GM11168 (cell line): ENCODE measurements around the gene ENPEP.
"Not testable (repeated sequence)": the region's sequence is repeated elsewhere in the genome, so short reads cannot be mapped to it uniquely, and the experiment has no call there.

ENCODE experiments used
- in situ Hi-C: fragments of 300-500 bp; cut with MboI; formaldehyde crosslinking; loops from one replicate; pipeline ENCODE4 v1.12.0; 2022; ENCODE audit warnings: low sequenced_read_pairs; ENCODE audit not compliant: unreplicated experiment

The ENPEP gene

DNA sequence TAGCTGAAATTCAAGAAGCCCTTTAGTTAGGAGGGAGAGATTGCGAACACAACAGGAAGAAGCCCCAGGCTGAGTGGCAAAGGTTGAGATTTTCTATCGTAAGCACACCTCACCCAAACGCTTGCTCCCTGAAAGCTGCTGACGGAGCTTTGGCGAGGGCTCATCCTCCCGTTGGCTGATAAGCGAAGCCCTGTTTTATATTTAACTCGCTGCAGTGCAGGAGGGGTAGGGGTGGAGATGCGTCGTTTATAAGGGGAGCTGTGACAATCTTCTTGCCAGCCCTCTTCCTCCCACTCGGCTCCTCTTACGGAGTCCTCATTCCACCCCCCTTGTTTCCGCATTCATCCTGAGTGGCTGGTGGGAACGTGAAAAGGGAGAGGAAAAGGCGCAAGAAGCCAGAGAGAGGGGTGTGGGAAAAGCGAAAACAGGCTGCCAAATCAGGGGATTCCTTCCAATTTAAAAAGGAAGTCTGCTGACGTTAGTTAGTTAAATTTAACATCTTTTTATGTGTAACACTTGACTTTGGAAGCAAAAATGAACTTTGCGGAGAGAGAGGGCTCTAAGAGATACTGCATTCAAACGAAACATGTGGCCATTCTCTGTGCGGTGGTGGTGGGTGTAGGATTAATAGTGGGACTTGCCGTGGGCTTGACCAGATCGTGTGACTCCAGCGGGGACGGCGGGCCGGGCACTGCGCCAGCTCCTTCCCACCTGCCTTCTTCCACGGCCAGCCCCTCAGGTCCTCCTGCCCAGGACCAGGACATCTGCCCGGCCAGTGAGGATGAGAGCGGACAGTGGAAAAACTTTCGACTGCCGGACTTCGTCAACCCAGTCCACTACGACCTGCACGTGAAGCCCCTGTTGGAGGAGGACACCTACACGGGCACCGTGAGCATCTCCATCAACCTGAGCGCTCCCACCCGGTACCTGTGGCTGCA, at the start of gene ENPEP:
ENPEP (plus strand) TSS at position 275 of the 938 bp plus-strand sequence; CDS start at position 535, 260 bp downstream.
- in situ Hi-C loops: no loop called here

DNA sequence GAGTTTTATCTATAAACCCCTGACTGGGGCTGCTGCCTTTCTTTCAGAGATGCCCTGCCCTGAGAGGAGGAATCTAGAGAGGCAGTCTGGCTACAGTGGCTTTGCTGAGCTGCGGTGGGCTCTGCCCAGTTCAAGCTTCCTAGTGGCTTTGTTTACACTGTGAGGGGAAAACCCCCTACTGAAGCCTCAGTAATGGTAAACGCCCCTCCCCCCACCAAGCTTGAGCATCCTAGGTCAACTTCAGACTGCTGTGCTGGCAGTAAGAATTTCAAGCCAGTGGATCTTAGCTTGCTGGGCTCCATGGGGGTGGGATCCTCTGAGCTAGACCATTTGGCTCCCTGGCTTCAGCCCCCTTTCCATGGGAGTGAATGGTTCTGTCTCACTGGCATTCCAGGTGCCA, 44.1 kb upstream of the ENPEP start:
- in situ Hi-C loops: not testable (repeated sequence)

GRCh38 chr4:110437292-110437691, 38.7 kb upstream of the ENPEP start:
- in situ Hi-C loops: not testable (repeated sequence)

DNA sequence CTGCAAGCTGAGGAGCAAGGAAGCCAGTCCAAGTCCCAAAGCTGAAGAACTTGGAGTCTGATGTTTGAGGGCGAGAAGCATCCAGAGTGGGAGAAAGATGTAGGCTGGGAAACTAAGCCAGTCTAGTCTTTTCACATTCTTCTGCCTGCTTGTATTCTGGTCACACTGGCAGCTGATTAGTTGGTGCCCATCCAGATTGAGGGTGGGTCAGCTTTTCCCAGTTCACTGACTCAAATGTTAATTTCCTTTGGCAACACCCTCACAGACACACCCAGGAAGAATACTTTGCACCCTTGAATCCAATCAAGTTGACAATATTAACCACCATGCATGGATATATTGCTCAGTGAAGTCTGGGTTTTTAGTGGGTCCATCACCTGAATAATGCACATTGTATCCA, 36.7 kb upstream of the ENPEP start:
- in situ Hi-C loops: not testable (repeated sequence)

DNA sequence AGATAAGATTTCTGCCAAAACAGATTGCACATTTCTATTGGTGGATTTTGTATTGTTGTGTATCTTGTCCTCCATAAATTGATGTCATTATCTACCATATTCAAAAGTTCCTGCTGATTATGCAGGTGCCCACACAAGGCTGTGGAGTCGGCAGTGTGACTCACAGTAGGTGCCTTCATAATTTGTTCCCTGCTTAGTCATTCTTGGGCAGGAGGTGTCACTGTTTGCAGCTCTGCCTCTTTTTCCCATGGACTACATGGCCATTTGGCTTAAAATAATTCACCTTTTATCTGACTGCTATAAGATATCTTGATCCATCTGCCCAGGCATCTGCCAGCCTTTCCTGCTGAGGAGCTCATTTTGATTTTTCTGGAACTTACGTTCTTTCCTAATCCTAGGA, 33.6 kb upstream of the ENPEP start:
- in situ Hi-C loops: no loop called here

DNA sequence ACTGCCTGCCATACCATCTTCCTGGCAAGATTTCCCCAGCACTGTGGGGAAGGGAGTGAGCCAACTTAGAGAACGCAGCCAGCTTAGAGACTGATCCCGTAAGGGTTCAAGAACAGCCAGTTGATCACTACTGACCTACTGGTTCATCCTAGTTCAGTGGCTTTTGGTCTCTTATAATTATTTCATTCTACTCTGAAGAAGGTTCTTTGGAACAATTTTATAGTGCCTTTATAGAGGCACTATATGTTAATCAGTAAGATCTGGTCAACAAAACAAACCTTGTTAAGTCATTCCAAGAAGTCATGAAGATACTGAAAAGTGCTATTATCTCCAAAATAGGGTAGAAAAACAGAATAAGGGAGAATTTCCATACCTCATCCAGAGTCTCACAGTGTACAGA, 33.2 kb upstream of the ENPEP start:
- in situ Hi-C loops: no loop called here

- in situ Hi-C loops: no loop called here
Measured at GRCh38 chr4:110449947-110450346, 26.0 kb upstream of the ENPEP start.

DNA sequence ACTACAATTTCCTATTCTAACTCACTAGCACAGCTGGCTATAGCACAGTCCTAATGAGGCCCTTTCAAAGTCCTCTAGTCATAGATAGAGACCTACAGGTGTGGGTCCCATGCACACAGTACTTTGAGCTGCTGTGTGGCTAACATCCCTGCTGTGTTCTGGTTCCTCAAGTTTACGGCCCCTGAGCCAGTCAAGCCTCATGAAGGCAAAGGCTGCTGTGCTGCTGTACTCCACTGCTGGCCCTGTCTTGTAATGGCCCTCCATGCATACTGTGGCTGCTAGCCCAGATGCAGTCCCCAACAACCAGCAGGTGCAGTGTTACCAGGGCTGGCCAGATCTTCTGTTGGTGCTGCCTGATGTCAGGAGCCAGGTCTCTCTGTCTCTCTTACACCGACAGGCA, 23.4 kb upstream of the ENPEP start:
- in situ Hi-C loops: no loop called here

GRCh38 chr4:110454441-110454840, 21.5 kb upstream of the ENPEP start:
- in situ Hi-C loops: no loop called here

DNA sequence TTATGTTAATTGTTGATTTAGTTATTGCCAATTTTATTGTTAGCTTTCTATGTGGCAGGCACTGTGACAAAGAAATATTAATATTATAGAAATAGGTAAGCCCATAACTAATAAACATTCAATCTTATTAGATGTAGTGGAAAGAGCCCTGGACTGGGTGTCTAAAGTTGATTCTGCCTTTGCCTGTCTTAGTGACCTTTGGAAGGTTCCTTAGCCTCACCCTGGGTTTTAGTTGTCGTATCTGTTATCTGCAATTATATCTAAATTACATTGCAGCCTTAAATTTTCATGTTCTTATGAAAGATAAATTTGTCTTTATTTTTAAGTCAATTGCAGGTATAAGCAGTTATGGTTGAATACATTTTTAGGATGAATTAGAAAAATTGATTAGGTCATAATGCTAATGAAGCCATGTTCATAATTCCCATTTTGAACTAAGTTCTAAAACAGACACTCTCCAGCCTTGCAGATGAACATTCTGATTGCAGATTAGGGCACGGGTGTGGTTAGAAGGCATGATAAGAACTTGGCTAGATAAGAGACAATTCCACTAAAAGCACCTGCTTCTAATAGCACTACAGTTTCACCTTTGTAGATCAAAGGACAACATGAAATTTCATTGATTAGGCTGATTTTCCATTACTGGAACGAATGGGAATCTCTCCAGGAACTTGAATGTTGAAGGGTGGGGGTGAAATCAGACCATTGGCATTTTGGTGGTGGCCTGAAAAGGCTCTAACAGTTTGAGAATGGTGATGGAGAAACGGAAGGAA, 17.3 kb upstream of the ENPEP start:
- in situ Hi-C loops: no loop called here

GRCh38 chr4:110460074-110460746, 15.7 kb upstream of the ENPEP start:
- in situ Hi-C loops: no loop called here

DNA sequence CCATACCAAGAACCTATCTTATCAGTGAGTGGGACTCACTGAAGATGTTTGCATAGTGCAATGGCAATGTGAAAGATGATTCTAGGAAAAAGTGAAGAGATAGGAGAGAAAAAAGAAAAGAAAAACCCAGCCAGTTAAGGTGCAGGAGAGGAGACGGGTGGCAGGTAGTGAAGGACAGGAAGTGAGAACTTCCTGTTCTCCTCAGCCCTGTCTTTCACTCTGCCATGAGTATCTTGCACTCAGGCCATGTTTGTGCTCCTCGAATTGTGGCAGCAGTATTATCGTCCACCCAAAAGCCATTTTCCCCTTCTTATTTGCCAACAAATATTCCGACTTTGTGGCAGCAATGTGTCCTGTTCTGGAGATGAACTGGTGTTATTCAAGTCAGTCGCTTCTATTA, 8.6 kb upstream of the ENPEP start:
- in situ Hi-C loops: no loop called here

DNA sequence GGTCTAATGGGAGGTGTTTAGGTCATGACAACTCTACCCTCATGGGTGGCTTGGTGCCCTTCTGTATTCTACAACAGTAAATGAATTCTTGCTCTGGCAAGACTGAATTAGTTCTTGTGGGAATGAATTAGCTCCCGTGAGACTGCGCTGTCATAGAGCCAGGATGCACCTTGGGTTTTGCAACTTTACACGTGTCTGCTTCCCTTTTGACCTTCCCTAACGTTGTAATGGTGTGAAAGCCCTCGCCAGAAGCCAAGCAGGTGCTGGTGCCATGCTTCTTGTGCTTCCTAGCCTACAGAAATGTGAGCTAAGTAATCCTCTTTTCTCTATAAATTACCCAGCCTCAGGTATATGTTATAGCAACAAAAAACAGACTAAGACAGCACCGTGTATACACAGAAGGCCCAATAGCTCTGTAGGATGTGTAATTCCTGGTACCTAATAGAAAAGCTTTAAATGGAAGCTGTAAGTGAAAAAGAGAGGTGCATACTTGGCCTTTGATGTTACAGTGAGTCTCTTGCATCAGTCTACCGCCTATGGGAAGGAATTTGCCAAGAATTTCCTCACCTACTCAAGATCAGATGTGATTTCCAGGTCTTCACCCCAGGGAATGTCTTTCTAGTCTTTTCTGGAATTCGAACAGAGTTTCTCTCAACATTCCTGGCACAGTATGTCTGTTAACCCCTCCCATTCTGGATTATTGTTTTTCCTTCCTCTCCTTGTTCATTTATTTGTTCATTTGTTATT, 3.2 kb upstream of the ENPEP start:
- in situ Hi-C loops: no loop called here

DNA sequence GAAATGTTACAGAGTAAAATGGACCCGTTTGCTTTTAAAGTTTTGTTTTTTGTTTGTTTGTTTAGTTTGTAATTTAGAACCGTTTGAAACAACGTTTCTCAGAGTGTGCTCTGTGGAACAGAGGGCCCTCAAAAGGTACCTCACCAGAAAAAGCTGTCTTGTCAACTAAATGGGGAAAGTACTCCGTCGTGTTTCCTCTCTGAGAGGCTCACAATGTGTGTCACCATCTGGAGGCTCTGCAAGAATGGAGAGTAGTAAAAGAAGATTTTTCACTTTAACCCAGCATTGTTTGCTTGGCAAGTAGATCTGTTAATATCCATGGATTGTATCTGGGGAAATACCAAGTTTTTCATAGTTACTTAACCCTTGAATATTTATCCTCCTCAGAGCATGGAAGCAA, 1.5 kb upstream of the ENPEP start:
- in situ Hi-C loops: no loop called here

DNA sequence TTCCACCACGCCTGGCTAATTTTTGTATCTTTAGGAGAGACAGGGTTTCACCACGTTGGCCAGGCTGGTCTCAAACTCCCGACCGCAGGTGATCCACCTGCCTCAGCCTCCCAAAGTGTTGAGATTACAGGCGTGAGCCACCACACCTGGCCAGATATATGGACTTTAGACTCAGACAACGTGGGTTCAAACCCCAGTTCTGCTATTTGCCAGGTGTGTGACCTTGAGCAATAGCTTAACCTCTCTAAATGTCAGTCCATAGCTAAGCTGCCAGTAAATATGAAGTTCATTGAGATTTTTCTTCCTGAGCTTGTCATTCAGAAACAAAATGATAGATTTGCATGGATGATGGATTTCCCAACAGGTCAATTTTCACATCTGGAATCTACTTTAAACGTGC, 875 bp upstream of the ENPEP start:
- in situ Hi-C loops: not testable (repeated sequence)

DNA sequence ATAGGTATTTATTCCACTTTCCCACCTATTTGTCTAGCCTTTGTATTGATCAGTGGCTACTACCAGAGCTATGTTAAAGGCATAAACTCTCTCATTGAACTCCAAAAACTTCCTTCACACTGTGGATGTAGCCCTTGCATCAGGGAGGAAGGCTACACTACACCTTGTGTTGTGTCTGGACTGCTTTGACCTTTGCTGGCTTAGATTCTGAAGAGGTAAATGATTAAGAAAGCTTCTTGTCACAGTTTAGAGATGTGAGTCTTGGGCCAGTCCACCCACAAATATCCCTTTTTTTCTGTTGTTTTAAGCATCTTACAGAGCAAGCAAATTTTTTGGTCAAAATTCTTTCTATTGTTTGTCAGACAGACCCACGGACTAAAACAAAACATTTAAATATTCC, 1.9 kb downstream of the ENPEP start:
- in situ Hi-C loops: no loop called here

- in situ Hi-C loops: no loop called here
Measured at GRCh38 chr4:110480031-110480549, 4.1 kb downstream of the ENPEP start.

DNA sequence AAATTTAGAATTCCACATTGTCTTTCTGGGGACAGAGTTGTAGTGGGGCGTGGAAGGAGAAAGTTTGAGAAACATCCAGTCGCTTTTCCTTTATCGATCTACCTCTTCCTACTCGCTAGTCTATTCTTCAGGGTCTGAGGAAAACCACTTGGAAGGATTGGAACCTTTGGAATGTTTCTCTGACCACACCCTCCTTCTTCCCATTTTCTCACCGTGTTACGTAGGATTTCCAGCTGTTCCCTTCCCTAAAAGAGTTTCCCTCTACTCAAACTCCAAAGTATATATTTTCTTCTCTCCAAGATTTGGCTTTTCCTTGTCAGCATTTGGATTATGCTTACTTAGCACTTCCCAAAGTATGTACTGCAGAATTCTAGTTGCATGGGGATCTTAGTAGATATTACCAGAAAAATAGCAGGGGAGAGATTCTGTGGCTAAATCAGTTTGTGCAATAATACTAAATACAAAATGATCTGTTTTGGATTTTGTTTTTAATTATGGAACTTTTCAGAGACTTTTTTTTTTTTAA, 4.9 kb downstream of the ENPEP start:
- in situ Hi-C loops: no loop called here

- in situ Hi-C loops: no loop called here
Measured at GRCh38 chr4:110483516-110483915, 7.6 kb downstream of the ENPEP start.

DNA sequence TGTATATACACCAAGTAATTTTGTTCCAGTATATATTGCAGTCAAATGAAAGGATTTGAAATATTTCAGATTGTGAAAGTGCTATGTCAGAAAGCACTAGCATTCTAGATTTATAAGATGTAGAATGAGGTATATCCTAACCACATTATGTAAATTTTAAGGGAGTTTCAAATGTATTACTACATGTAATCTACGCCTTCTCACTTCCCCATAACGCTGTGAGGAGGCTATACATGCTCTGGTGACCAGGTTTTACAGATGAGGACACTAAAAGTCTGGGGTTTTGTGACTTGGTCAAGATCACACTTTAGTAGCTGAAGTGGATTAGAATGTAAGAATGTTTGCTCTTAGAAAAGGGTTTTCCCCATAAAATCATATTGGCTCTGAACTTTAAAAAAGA, 8.1 kb downstream of the ENPEP start:
- in situ Hi-C loops: no loop called here
